ENCODE measurements around the gene ZRSR2.
A peak's percentile ranks its signal among the peaks of the same experiment; 100 is the strongest.
"Not testable (repeated sequence)": the region's sequence is repeated elsewhere in the genome, so short reads cannot be mapped to it uniquely, and the experiment has no call there.

The ZRSR2 gene, protein sequence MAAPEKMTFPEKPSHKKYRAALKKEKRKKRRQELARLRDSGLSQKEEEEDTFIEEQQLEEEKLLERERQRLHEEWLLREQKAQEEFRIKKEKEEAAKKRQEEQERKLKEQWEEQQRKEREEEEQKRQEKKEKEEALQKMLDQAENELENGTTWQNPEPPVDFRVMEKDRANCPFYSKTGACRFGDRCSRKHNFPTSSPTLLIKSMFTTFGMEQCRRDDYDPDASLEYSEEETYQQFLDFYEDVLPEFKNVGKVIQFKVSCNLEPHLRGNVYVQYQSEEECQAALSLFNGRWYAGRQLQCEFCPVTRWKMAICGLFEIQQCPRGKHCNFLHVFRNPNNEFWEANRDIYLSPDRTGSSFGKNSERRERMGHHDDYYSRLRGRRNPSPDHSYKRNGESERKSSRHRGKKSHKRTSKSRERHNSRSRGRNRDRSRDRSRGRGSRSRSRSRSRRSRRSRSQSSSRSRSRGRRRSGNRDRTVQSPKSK

GRCh38 chrX:15789979-15790768 lies at the start of gene ZRSR2:
ZRSR2 (plus strand) TSS chrX:15790484; CDS start chrX:15790496, 12 bp downstream.
- DNase-seq (ENCODE audit: low spot score): peak; percentile 87

DNA sequence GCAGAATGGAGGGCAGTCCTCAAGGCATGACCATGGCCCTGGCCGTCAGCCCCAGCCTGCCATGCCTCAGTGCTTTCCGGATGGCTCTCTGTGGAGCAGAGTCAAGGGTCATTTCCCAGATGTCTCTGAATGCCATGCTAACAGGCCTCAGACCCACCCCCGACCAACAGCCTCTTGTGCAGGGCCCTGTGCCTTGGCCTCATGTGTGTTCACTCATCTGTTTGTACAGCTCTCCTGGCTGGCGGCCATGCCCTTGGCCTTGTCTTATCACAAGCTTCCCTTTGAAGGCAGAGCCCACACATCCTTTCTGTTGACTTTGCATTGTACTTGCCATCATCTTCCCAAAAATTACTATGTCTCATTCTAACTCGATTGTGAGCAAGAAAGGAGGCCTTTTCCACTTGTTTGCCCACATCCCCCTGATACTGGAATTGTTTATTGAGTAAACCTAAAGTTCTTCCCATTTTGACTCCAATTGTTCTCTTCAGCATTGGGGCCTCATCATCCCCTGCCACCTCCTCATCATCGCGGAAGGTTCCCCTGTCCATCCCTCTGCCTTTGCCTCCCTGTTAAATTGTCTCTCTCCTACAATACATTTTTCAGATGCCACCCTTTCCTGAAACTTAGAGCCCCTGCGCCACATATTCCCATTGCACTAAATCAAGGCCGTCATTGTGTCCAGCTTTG lies 46.0 kb upstream of the ZRSR2 start:
- DNase-seq (ENCODE audit: low spot score): no peak

GRCh38 chrX:15745179-15745578 lies 45.1 kb upstream of the ZRSR2 start:
- no peak for DNase-seq (ENCODE audit: low spot score)

DNA sequence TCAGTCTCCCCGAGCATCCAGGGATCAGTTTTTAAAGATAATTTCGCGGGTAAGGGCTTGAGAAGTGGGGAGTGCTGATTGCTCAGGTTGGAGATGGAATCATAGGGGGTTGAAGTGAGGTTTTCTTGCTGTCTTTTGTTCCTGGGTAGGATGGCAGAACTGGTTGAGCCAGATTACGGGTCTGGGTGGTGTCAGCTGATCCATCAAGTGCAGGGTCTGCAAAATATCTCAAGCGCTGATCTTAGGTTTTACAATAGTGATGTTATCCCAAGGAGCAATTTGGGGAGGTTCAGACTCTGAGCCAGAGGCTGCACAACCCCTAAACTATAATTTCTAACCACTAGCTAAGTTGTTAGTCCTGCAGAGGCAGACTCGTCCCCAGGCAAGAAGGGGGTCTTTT lies 43.6 kb upstream of the ZRSR2 start:
- DNase-seq (ENCODE audit: low spot score): not testable (repeated sequence)

DNA sequence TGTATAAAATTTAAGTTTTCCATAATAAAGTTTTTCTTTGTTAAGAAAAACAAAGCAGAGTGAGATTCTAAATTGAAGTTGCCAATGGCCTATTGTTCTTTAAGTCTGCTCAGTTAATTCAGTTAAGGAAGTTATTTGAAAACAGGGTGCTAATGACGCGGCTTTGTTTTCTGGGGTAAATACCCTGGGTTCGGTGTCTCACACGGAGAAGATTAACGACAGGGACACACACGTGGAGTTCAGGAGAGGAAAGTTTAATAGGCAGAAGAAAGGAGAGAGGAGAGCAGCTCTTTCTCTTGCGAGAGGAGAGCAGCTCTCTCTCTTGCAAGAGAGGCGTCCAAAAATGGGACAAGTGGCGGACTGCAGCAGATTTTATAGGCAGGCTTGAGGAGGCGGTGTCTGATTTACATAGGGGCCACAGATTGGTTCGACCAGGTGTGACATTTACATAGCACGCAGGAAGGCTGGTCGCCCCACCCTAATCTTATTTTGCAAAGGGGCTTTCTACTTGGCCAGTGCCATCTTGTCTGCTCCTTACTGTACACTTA lies 42.6 kb upstream of the ZRSR2 start:
- no peak for DNase-seq (ENCODE audit: low spot score)

DNA sequence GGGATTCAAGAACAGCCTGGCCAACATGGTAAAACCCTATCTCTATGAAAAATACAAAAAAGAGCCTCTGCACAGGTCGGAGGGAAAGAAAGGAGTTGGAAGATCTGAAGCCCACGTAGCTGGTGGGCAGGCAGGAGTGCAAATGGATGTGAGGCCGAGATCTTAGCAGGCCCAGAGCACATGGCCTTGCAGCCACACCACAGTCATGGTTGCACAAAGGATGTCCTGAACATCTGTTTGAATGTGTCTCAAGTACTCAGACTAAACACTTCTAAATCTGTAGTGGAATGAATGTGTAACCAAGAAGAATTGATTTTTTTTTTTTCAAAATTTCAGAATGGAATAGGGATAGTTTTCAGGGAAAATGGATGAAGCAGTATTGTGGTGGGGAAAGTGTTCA lies 41.4 kb upstream of the ZRSR2 start:
- no peak for DNase-seq (ENCODE audit: low spot score)

DNA sequence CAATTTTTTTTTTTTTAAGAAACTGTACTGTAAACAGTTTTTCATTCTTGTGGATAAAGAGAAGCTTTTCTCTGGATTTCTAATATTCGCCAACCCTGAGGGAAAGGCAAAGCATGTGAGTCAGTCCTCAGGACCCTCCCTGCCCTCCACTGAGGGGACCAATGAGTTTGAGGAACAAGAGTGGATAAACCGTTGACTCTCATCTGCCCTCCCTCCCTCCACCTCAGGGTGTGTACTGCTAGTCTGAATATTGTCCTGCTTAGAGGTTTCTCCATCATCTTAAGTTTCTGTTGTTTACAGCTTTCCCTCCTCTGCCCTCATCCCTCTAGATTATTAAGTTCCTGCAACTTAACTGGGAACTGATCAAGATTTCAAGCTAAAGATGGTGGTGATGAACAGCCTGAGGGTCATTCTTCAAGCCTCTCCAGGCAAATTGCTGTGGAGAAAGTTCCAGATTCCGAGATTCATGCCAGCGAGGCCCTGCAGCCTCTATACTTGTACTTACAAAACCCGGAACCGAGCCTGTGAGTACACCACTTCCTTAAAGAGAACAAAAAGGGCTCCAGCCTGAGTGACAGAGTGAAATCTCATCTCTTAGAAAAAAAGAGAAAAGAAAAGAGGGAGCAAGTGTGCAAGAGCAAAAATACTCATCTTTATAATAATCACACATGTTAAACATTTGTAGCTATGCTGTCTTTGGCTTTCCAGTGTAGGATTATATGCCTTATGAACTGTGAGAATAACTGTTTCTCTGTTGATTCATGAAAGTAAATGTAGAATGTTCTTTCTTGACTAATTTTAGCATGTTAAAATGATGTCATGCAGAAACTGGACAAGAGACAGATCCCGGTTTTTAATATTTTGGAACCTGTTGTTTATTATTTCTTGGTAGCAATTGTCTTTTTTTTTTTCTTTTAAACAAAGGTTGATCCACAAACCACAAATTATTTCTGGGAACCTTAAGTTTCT lies 40.4 kb upstream of the ZRSR2 start:
- DNase-seq (ENCODE audit: low spot score): peak; percentile 25

GRCh38 chrX:15750611-15751154 lies 39.6 kb upstream of the ZRSR2 start:
- no peak for DNase-seq (ENCODE audit: low spot score)

GRCh38 chrX:15751155-15751819 lies 39.0 kb upstream of the ZRSR2 start:
- no peak for DNase-seq (ENCODE audit: low spot score)

GRCh38 chrX:15755091-15755490 lies 35.2 kb upstream of the ZRSR2 start:
- DNase-seq (ENCODE audit: low spot score): no peak

DNA sequence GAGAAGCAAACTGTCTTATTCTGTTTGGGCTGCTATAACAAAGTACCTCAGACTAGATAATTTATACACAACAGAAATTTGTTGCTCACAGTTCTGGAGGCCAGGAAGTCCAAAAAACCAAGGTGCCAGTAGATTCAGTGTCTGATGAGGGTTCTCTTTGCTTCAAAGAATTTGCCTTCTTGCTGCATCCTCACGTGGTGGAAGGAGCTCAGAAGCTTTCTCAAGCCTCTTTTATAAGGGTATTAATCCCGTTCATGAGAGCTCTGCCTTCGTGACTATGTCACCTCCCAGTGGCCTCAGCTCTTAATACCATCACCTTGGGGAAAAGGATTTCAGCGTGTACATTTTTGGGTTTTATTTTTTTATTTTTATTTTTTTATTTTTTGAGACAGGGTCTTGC lies 32.1 kb upstream of the ZRSR2 start:
- no peak for DNase-seq (ENCODE audit: low spot score)

DNA sequence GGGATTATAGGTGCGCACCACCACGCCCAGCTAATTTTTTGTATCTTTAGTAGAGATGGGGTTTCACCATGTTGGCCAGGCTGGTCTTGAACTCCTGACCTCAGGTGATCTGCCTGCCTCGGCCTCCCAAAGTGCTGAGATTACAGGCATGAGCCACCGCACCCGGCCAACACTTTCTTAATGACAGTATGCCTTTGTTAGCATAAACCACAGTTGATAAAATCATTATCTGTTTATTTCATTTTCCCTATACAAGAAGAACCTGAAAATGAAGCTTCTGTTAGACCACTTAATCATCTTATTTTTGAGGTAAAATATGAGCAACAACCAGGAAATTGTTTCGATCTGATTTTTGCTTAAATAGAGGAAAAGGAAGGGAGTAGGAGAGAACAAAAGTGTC lies 30.4 kb upstream of the ZRSR2 start:
- DNase-seq (ENCODE audit: low spot score): not testable (repeated sequence)

DNA sequence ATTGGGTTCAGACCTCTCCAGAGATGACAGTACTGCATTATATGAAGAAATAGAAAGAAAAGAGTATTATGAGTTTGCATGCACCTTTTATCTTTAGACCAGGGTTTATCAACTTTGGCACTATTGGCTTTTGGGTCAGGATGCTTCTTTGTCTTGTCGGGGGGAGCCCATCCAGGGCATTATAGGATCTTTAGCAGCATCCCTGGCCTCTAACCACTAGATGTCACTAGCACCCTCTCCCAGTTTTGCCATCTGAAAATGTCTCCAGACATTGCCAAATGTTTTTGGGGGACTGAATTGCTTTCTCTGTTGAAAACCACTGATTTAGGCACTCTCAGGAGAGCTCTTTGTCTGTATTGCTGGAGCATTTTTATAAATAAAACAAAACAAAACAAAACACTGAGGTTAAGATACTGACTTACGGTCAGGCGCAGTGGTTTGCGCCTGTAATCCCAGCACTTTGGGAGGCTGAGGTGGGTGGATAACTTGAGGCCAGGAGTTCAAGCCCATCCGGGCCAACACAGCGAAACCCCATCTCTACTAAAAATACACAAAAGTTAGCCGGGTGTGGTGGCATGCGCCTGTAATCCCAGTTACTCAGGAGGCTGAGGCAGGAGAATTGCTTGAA lies 28.6 kb upstream of the ZRSR2 start:
- DNase-seq (ENCODE audit: low spot score): peak; percentile 49

- DNase-seq (ENCODE audit: low spot score): no peak
These were observed 20.9 kb upstream of the ZRSR2 start for GRCh38 chrX:15769300-15769954.

- DNase-seq (ENCODE audit: low spot score): no peak
These were observed 8.2 kb upstream of the ZRSR2 start for GRCh38 chrX:15781961-15782699.

GRCh38 chrX:15785176-15785750 lies 5.0 kb upstream of the ZRSR2 start:
- DNase-seq (ENCODE audit: low spot score): no peak

DNA sequence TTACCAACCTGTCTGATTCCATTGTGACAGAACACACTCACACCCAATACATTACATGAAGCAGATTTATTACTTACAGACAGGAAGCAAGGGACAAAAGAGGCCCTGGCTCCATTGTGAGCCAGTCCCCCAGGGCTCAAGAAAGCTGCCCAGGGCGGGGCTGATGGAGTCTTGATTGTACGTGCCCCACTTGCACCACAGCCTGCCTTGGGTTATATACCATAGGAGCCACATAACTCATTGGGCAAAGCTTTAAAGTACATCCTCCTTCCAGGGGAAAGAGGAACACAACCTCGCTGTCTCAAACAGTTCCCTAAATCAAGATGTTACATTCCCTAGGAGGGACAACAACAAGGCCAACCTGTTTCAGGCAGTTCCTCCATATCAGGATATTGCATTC lies 3.4 kb upstream of the ZRSR2 start:
- no peak for DNase-seq (ENCODE audit: low spot score)

- DNase-seq (ENCODE audit: low spot score): peak; percentile 4
These were observed 546 bp downstream of the ZRSR2 start for GRCh38 chrX:15790769-15791290.
